ENCODE measurements around the gene STX8. TPM values are rescaled to one million over a fixed set of nuclear protein-coding genes. Genes with fewer than 3 reads are reported as not detected.
"Not testable (repeated sequence)": the region's sequence is repeated elsewhere in the genome, so short reads cannot be mapped to it uniquely, and the experiment has no call there.

STX8 gene
- total and polyA plus RNA-seq, 12 donors: 53.3 to 80.1 (median 63.9) TPM

DNA sequence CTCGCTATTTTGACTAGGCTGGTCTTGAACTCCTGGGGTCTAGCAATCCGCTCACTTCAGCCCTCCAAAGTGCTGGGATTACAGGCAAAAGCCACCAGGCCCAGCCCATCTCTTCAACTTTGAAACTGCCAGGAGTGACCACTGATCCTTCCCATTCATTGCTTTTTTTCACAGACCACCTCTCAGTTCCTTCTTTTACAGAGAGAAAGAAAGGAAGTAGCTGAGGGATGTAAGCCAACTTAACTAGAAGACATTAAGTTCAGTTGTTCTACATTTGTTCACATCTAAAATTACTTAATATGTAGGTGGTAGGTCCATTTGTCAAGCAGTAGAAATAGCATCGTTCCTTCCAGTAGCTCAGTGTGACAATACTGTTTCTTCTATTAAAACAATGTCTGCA is 219.8 kb downstream of the STX8 start:
- Histone ChIP-seq H3K9me3 (no peaks in the 10 kb centered on the region), H3K27ac (no peak overlapping the region), H3K27me3 (no peaks in the 10 kb centered on the region), H3K36me3 (no peaks in the 10 kb centered on the region), H3K4me3 (no peak overlapping the region), H3K4me1 (peaks cover 0 to 14% (median 1%) of the 10 kb centered on the region in 9 donors)
- ATAC-seq (peak in 1 of 8 donors; percentile 47), DNase-seq (no peak)
- 93 to 98% methylated on average over 3 of the region's 3 CpGs for WGBS, 2 donors
- TF ChIP-seq, protein P1, sequence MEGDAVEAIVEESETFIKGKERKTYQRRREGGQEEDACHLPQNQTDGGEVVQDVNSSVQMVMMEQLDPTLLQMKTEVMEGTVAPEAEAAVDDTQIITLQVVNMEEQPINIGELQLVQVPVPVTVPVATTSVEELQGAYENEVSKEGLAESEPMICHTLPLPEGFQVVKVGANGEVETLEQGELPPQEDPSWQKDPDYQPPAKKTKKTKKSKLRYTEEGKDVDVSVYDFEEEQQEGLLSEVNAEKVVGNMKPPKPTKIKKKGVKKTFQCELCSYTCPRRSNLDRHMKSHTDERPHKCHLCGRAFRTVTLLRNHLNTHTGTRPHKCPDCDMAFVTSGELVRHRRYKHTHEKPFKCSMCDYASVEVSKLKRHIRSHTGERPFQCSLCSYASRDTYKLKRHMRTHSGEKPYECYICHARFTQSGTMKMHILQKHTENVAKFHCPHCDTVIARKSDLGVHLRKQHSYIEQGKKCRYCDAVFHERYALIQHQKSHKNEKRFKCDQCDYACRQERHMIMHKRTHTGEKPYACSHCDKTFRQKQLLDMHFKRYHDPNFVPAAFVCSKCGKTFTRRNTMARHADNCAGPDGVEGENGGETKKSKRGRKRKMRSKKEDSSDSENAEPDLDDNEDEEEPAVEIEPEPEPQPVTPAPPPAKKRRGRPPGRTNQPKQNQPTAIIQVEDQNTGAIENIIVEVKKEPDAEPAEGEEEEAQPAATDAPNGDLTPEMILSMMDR (IDR thresholded peaks at IDR 0.05): no peak
- intact Hi-C loops (cut with DNase I): loop anchor here in 1 of 10 donors (10.0 kb wide), 1 partner anchor 61 kb away; no protein-coding TSS in a partner anchor

DNA sequence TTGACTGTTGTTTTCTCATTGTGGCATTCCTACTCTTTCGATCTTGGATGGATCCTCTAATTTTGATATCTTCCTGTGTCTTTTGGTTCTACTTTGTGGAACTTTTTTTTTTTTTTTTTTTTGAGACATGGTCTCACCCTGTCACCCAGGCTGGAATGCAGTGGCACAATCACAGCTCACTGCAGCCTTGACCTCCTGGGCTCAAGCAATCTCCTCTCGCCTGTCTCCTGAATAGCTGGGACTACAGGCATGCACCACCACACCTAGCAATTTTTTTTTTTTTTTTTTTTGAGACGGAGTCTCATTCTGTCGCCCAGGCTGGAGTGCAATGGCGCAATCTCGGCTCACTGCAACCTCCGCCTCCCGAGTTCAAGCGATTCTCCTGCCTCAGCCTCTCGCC is 220.4 kb downstream of the STX8 start:
- not testable (repeated sequence) for DNase-seq, H3K36me3 ChIP-seq, H3K27ac ChIP-seq, ATAC-seq, H3K4me3 ChIP-seq, H3K27me3 ChIP-seq, H3K9me3 ChIP-seq
- intact Hi-C loops (cut with DNase I): loop anchor here in 1 of 10 donors (10.0 kb wide), 1 partner anchor 60 kb away; no protein-coding TSS in a partner anchor
- H3K4me1 ChIP-seq: peaks cover 0 to 13% (median 0%) of the 10 kb centered on the region in 9 donors
- 97 to 99% methylated on average over 8 to 10 of the region's 10 CpGs for WGBS, 2 donors

DNA sequence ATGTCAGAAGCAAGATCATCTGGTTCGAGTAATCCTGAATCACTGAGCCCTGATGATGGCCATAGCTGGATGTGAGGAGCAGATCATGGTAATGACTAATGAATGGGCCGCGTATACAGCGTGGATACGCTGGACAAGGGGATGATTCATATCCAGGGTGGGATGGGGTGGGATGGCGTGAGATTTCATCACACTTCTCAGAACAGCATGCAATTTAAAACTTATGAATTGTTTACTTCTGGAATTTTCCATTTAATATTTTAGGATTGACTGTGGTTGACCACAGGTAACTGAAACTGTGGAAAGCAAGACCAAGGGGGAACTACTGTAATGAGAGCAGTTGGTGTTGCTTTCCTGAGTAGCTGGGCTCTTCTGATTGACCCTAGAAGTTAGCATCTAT is 225.5 kb downstream of the STX8 start:
- TF ChIP-seq, protein P1 (IDR thresholded peaks at IDR 0.05): no peak
- intact Hi-C loops (cut with DNase I): loop anchor here in 1 of 10 donors (10.0 kb wide), 1 partner anchor 55 kb away; no protein-coding TSS in a partner anchor
- 90 to 94% methylated on average over 6 of the region's 6 CpGs for WGBS, 2 donors
- no peak overlapping the region for H3K4me3 ChIP-seq
- no peak overlapping the region for H3K27ac ChIP-seq
- DNase-seq: no peak
- H3K27me3 ChIP-seq: no peaks in the 10 kb centered on the region
- H3K9me3 ChIP-seq: no peaks in the 10 kb centered on the region
- no peaks in the 10 kb centered on the region for H3K4me1 ChIP-seq
- H3K36me3 ChIP-seq: no peaks in the 10 kb centered on the region
- no peak for ATAC-seq

DNA sequence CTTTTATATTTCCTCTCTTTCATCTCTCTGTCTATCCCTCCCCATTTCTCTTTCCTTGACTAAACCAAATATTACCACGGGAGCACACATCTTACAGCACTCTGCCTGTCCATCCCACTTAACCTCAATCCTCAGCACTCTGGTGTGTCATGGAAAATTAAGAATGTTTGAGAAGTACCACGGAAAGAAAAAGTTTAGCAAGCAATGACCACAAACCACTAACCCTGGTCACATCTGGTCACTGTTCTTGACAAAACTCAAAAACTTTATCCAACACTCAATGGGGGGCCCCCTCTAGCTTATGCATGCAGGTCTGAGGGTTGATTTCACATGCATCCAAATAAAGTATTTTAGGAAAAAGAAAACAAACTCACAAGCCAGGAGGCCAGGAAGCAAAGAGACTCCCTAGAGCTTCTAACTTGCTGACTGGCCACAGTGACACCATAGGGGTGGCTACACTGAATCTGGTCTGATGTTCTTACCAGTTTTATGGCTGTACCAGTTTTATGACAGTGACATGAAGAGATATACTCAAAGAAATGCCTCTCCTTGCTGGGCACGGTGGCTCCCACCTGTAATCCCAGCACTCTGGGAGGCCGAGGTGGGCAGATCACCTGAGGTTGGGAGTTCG is 229.2 kb downstream of the STX8 start:
- no peaks in the 10 kb centered on the region for H3K36me3 ChIP-seq
- ATAC-seq (no peak), DNase-seq (no peak)
- H3K27me3 ChIP-seq: no peaks in the 10 kb centered on the region
- no peaks in the 10 kb centered on the region for H3K9me3 ChIP-seq
- intact Hi-C loops (cut with DNase I): loop anchor here in 1 of 10 donors (2.0 kb wide), 1 partner anchor 42 kb away; no protein-coding TSS in a partner anchor
- no peak overlapping the region for H3K4me3 ChIP-seq
- peaks cover 0 to 6% (median 0%) of the 10 kb centered on the region in 9 donors for H3K4me1 ChIP-seq
- 86 to 87% methylated on average over 5 of the region's 5 CpGs for WGBS, 2 donors
- TF ChIP-seq, protein P1 (IDR thresholded peaks at IDR 0.05): no peak
- no peak overlapping the region for H3K27ac ChIP-seq

DNA sequence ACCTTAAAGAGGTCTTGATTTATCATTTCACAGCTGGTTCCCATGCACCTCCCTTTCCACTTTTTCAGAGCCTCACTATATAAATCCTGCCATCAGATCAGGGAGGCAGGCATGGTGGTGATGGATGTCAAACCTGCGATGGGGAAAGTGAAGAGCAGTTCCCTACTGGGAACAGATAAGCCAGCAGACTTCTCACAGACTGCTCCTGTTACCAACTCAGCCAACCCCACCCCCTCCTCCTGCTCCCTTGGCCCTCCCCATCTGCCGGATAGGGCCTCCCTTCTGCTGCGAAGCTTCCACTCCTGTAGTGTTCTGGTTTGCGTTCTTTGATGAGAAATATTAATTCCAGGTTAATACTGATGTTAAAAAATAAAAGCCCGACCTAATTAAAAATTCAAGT is 232.1 kb downstream of the STX8 start:
- no peak for DNase-seq
- H3K9me3 ChIP-seq: no peaks in the 10 kb centered on the region
- TF ChIP-seq, protein P1 (IDR thresholded peaks at IDR 0.05): no peak
- peaks cover 0 to 6% (median 0%) of the 10 kb centered on the region in 9 donors for H3K4me1 ChIP-seq
- intact Hi-C loops (cut with DNase I): no loop called here
- H3K27ac ChIP-seq: no peak overlapping the region
- no peaks in the 10 kb centered on the region for H3K27me3 ChIP-seq
- no peaks in the 10 kb centered on the region for H3K36me3 ChIP-seq
- H3K4me3 ChIP-seq: no peak overlapping the region
- ATAC-seq: peak in 4 of 8 donors; percentile 42 to 76 (median 63)
- WGBS, 2 donors: 49 to 57% methylated on average over 5 of the region's 5 CpGs
